HG02840 (cell line): ENCODE results near the gene PPM1N.

Source experiments
- ATAC-seq: cut with Tn5 transposase; IDR thresholded peaks from one replicate; pipeline ENCODE4 v1.9.1; 2021; ENCODE audit warnings: mild to moderate bottlenecking, moderate library complexity, moderate number of reproducible peaks; ENCODE audit not compliant: unreplicated experiment, low FRiP score

Gene PPM1N

GRCh38 chr19:45485305-45486077 lies 12.8 kb upstream of the PPM1N start:
- ATAC-seq: peak; percentile 84

GRCh38 chr19:45488708-45489107 lies 9.5 kb upstream of the PPM1N start:
- no peak for ATAC-seq

- no peak for ATAC-seq
Observed at GRCh38 chr19:45489216-45489855, 8.9 kb upstream of the PPM1N start.

DNA sequence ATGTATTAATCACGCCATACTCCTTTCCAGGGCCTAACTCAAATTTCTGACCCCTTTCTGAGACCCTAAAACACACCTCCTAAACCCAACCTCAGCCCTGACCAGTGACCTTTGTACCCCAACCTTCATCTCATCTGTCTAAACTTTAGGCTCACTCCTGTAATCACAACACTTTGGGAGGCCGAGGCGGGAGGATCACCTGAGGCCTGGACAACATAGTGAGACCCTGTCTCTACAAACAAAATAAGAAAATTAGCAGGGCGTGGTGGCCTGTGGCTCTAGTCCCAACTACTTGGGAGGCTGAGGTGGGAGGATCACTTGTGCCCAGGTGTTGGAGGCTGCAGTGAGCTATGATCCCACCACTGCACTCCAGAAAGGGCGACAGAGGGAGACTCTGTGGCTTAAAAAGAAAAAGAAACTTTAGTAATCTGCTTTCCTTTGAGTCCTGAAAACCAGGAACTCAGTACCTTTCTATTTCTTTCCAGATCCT lies 6.1 kb upstream of the PPM1N start:
- ATAC-seq: no peak

- ATAC-seq: no peak
Observed at GRCh38 chr19:45492627-45493470, 5.4 kb upstream of the PPM1N start.

- ATAC-seq: no peak
Observed at GRCh38 chr19:45494261-45494916, 3.9 kb upstream of the PPM1N start.

- no peak for ATAC-seq
Observed at GRCh38 chr19:45495178-45495577, 3.1 kb upstream of the PPM1N start.

DNA sequence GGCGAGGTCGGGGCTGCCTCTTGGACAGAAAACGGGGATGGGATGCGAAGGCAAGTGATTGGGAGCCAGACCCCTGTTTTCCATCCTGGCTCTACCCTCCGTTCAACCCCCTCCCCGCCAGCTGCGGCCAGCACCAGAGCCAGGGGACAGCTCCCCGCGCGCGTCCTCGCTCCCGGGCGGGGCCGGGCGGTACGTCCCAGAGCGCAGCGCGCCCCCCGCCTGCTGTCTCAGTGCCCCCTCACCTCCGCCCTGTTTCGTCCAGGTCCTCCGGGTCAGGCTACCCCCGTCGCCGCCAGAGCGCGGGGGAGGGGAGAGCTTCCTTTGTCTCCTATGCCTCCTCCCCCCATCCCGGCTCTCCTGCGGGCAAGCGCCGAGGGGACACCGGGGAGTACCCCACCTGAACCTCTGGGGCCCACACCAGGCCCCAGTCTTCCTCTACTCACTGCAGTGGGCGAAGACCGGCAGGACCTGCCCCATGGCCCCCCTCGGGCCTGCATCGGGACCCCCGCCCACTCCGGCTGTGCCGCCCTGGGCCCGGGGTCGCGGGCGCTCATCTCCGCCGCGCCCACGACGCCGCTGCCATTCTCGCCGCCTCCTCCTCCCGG lies 1.8 kb upstream of the PPM1N start:
- peak; percentile 10 for ATAC-seq

- ATAC-seq: no peak
Observed at GRCh38 chr19:45497791-45498190, 452 bp upstream of the PPM1N start.

DNA sequence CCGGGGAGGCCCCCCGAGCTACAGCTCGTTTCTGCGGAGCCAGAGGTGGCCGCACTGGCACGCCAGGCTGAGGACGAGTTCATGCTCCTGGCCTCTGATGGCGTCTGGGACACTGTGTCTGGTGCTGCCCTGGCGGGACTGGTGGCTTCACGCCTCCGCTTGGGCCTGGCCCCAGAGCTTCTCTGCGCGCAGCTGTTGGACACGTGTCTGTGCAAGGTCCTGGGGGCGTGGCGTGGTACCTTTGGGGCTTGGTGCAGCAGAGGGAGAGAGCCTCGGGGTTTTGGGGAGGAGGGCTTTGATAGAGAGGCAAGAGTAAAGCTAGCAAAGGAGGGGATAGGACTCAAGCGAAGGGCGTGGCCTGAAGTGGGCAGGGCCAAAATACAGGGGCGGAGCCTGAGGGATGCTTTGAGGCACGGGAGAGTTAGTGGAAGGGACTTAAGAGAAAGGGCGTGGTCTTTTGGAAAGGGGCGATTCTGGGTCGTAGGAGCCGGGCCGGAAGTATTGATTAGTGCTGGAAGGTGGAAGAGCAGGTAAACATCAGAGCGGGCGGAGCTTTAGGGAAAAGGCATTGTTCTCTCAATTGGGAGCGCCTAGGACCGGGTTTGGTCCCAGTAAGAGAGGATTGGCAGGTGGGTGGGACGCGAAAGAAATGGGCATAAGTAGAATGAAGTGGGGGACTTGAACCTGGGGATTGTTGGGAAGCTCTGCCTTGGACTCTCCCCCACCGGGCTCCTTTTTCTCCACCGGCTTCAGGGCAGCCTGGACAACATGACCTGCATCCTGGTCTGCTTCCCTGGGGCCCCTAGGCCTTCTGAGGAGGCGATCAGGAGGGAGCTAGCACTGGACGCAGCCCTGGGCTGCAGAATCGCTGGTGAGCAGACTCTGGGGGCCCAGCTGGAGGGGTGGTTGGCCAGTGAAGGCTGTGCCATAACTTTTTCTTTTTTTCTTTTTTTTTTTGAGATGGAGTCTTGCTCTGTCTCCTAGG lies 1.2 kb downstream of the PPM1N start:
- no peak for ATAC-seq

- ATAC-seq: no peak
Observed at GRCh38 chr19:45500918-45501729, 2.9 kb downstream of the PPM1N start.

DNA sequence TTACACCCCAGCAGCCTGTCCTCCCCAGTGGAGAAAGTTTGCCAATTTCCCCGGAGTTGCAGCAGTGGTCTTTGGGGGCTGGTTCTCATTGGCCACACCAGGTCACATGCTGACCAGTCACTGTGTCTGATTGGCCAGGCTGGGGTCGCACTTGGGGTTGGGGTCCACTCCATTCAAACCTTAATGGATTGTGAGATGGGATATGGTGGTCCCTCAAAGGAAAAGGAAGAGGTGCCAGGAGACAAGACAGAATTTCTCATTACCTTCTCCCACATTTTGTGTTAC lies 3.4 kb downstream of the PPM1N start:
- no peak for ATAC-seq

- no peak for ATAC-seq
Observed at GRCh38 chr19:45502111-45502510, 3.9 kb downstream of the PPM1N start.

DNA sequence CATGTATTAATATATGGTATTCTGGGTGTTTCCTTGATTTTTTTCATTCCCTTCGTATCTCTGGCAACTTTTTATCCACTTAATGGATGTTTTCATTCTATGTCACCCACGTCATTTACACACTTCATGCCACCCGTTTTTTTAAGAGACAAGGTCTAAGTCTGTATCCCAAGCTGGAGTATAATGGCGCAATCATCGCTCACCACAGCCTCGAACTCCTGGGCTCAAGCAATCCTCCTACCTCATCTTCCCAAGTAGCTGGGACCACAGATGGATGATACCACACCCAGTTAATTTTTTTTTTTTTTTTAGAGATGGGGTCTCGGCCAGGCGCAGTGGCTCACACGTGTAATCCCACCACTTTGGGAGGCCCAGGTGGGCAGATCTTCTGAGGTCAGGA lies 5.7 kb downstream of the PPM1N start:
- no peak for ATAC-seq

GRCh38 chr19:45505151-45505995 lies 7.1 kb downstream of the PPM1N start:
- ATAC-seq: no peak

DNA sequence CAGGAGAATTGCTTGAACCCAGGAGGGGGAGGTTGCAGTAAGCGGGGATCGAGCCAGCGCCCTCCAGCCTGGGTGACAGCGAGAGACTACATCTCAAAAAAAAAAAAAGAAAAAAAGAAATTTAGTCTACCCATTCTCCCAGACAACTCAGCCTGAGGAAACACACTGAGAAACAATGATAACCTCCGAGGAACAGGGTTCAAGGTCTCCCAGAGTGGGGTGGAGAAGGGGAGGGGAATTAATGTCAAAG lies 7.7 kb downstream of the PPM1N start:
- no peak for ATAC-seq

- ATAC-seq: peak; percentile 54
Observed at GRCh38 chr19:45506246-45506988, 8.2 kb downstream of the PPM1N start.
